CD4-positive, alpha-beta T cell (primary cell): ENCODE results near the gene PIP4K2A. TPM values are rescaled to one million over a fixed set of nuclear protein-coding genes. Genes with fewer than 3 reads are reported as not detected.
A peak's percentile ranks its signal among the peaks of the same experiment; 100 is the strongest.

Experiments
- ATAC-seq: fragments of 200-7000 bp; cut with Tn5 transposase; one replicate; pipeline ENCODE4 v1.10.0; 2022; ENCODE audit warnings: mild to moderate bottlenecking; ENCODE audit not compliant: poor library complexity
- CTCF ChIA-PET: fragments of 350-600 bp; sonication (Branson Sonifier 250); formaldehyde crosslinking; loops from one replicate; lab custom pipeline; 2021; ENCODE audit warnings: antibody characterized with exemption, inconsistent platforms; lab: Charles Lee
- POLR2A ChIA-PET: fragments of 350-600 bp; sonication (Branson Sonifier 250); formaldehyde crosslinking; loops from one replicate; lab custom pipeline; 2021; ENCODE audit warnings: antibody characterized with exemption, inconsistent platforms; lab: Charles Lee
- DNase-seq, 14 experiments: peaks; one replicate each; pipeline ENCODE4 v3.0.0-alpha.2; 2013 to 2020; ENCODE audit warnings: mixed read lengths in 2 of 14
- H3K27ac ChIP-seq, 2 donors: one replicate each; pipeline versions ENCODE4 v1.5.1 to v1.7.0; 2013; ENCODE audit warnings: low read length in 2 of 2, low read depth in 1 of 2, mild to moderate bottlenecking in 1 of 2
- H3K27me3 ChIP-seq, 2 experiments: 1 replicate in 1 of 2; 2 replicates in 1 of 2; pipeline versions ENCODE4 v1.6.1 to v1.7.0; 2013; ENCODE audit warnings: low read length in 2 of 2, control low read depth in 1 of 2, mild to moderate bottlenecking in 1 of 2, moderate library complexity in 1 of 2; ENCODE audit not compliant: insufficient read depth in 2 of 2, control insufficient read depth in 1 of 2
- H3K36me3 ChIP-seq: one replicate; pipeline ENCODE4 v1.6.1; 2013; ENCODE audit warnings: low read length, control low read depth; ENCODE audit not compliant: insufficient read depth
- H3K4me1 ChIP-seq: one replicate; pipeline ENCODE4 v1.6.1; 2013; ENCODE audit warnings: low read length, control low read depth; ENCODE audit not compliant: insufficient read depth
- H3K4me3 ChIP-seq: one replicate; pipeline ENCODE4 v1.5.1; 2013; ENCODE audit warnings: mild to moderate bottlenecking, low read length, moderate library complexity
- H3K9me3 ChIP-seq, 2 experiments: 1 replicate in 1 of 2; 2 replicates in 1 of 2; pipeline versions ENCODE4 v1.6.1 to v1.7.0; 2013; ENCODE audit warnings: low read length in 2 of 2, mild to moderate bottlenecking in 2 of 2, control low read depth in 1 of 2, moderate library complexity in 1 of 2; ENCODE audit not compliant: control insufficient read depth in 1 of 2, insufficient read depth in 1 of 2
- H3K27ac Mint-ChIP-seq: one replicate; pipeline ENCODE4 v1.8.0; 2020; ENCODE audit warnings: mixed read lengths
- H3K27me3 Mint-ChIP-seq: one replicate; pipeline ENCODE4 v1.8.0; 2021; ENCODE audit warnings: mixed read lengths
- H3K36me3 Mint-ChIP-seq: one replicate; pipeline ENCODE4 v1.8.0; 2021; ENCODE audit warnings: low read depth, mixed read lengths
- H3K4me1 Mint-ChIP-seq: one replicate; pipeline ENCODE4 v1.8.0; 2021; ENCODE audit warnings: low read depth, mixed read lengths
- H3K4me3 Mint-ChIP-seq: one replicate; pipeline ENCODE4 v1.8.0; 2020; ENCODE audit warnings: mild to moderate bottlenecking, mixed read lengths
- H3K9me3 Mint-ChIP-seq: one replicate; pipeline ENCODE4 v1.8.0; 2020; ENCODE audit warnings: mixed read lengths
- intact Hi-C, 2 experiments: fragments of 100-400 bp; cut with DNase I in 1 of 2; cut with micrococcal nuclease in 1 of 2; formaldehyde crosslinking; loops; one replicate each; pipeline versions ENCODE4 v1.15.1 to v1.9.0; 2023 to 2025; cut with DNase I, micrococcal nuclease
- total RNA-seq, 174 experiments: library from RNA in 2 of 174; stranded (reverse) in 2 of 174; gene quantifications; one replicate each; pipeline ENCODE4 v1.2.3 and lab custom pipeline; 2021 to 2026
- TF ChIP-seq, protein P1 (sequence below): fragments of 200-600 bp; IDR thresholded peaks from one replicate; pipeline ENCODE4 v1.8.0; 2022; ENCODE audit warnings: antibody characterized with exemption, mild to moderate bottlenecking

Gene PIP4K2A
- total RNA-seq, 2 experiments from 2014 or later = 75.4 to 87.2 TPM

DNA sequence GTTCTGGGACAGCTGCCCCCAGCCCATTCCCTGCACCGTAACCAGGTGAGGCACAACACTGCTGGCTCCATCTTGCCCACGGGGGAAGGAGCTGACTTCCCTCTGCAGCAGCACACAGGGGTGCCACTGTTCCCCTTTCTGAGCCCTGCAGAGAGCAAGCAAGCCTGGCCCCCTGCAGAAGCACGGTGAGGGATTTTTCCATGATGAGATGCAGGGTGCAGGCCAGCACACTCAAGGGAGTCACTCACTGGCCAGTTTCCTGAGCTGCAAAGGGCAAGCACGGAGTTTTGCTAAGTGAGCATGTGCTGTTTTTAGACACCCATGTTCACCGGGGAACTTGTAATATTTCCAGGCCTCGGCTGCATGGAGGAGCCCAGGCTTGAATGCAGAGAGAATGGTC lies 176.6 kb downstream of the PIP4K2A start:
- ChIA-PET POLR2A (interaction anchor here (0.6 kb wide), 1 partner anchor 99 kb away, joined by 4 read pairs; no protein-coding TSS in a partner anchor), CTCF (interaction anchor here (0.5 kb wide), 1 partner anchor 8 kb away, joined by 4 read pairs; no protein-coding TSS in a partner anchor)
- TF ChIP-seq, protein P1, sequence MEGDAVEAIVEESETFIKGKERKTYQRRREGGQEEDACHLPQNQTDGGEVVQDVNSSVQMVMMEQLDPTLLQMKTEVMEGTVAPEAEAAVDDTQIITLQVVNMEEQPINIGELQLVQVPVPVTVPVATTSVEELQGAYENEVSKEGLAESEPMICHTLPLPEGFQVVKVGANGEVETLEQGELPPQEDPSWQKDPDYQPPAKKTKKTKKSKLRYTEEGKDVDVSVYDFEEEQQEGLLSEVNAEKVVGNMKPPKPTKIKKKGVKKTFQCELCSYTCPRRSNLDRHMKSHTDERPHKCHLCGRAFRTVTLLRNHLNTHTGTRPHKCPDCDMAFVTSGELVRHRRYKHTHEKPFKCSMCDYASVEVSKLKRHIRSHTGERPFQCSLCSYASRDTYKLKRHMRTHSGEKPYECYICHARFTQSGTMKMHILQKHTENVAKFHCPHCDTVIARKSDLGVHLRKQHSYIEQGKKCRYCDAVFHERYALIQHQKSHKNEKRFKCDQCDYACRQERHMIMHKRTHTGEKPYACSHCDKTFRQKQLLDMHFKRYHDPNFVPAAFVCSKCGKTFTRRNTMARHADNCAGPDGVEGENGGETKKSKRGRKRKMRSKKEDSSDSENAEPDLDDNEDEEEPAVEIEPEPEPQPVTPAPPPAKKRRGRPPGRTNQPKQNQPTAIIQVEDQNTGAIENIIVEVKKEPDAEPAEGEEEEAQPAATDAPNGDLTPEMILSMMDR = no peak
- DNase-seq (no peak), ATAC-seq (no peak)
- H3K4me3 Mint-ChIP-seq = no peak overlapping the region
- Histone ChIP-seq H3K9me3 (peaks cover 0 to 6% of the 10 kb centered on the region in 2 experiments), H3K27me3 (no peaks in the 10 kb centered on the region), H3K27ac (no peak overlapping the region), H3K4me1 (no peaks in the 10 kb centered on the region), H3K4me3 (no peak overlapping the region), H3K36me3 (peaks cover 79% of the 10 kb centered on the region)
- intact Hi-C loops = no loop called here
- H3K36me3 Mint-ChIP-seq = peaks cover 95% of the 10 kb centered on the region
- no peaks in the 10 kb centered on the region for H3K4me1 Mint-ChIP-seq
- no peak overlapping the region for H3K27ac Mint-ChIP-seq
- H3K27me3 Mint-ChIP-seq = no peaks in the 10 kb centered on the region
- no peaks in the 10 kb centered on the region for H3K9me3 Mint-ChIP-seq

DNA sequence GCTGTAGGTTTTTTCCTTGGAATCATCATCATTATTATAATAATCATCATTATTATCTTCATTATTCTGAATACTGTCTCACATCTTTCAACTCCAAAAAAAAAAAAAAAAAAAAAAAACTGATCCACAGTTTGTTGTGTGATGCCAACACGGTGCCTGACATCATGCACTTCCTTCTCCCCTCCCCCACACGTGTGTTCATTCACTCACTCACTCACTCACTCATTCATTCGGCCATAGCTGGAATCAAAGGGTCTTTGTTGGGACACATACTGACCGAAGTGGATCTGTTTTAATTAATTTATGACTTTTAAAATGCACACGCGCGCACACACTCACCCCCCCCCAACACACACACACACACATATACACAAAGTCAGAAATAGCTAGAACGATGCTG lies 177.8 kb downstream of the PIP4K2A start:
- Mint-ChIP-seq H3K4me1 (no peaks in the 10 kb centered on the region), H3K36me3 (peaks cover 86% of the 10 kb centered on the region), H3K4me3 (no peak overlapping the region), H3K9me3 (no peaks in the 10 kb centered on the region), H3K27ac (no peak overlapping the region), H3K27me3 (no peaks in the 10 kb centered on the region)
- CTCF ChIA-PET = no interaction called here
- H3K4me3 ChIP-seq = no peak overlapping the region
- TF ChIP-seq, protein P1 = no peak
- H3K9me3 ChIP-seq = peaks cover 0 to 6% of the 10 kb centered on the region in 2 experiments
- H3K27ac ChIP-seq = no peak overlapping the region
- no peak for ATAC-seq
- POLR2A ChIA-PET = no interaction called here
- intact Hi-C loops = no loop called here
- DNase-seq = peak in 1 of 14 experiments; percentile 11
- H3K36me3 ChIP-seq = peaks cover 67% of the 10 kb centered on the region
- H3K27me3 ChIP-seq = no peaks in the 10 kb centered on the region
- no peaks in the 10 kb centered on the region for H3K4me1 ChIP-seq

DNA sequence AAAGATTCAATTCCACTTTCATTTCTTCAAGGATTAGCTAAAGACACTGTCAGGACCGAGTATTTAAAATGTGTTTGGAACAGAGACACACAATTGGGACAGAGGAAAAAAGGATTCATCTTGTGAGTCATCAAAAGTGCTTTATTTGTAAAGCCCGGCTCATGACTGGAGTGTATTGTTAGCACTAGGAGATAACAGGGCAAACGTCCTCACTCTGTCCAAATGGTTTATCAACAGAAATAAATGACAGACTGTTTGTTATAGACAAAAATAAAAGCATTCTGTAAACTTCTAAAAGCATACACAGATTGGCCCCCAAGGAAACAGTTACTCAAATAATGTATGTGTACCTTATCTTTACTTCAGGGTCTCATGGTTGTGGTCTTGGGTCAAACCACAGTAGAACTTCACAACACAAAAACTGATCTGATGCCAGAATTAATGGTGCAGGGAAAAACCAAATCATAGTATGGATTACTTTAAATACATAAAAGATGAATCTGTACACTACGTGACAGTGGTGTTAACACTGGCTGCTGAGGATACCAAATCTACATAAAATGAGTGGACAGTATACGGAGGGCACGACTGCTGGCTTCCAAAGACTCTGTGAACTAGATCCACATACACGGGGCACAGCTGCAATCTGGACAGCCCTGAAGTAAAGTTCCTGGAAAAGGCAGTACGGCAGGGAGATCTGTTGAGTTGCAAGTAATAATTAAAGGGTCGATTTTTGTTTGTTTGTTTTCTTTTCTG lies 179.4 kb downstream of the PIP4K2A start:
- peaks cover 5 to 14% of the 10 kb centered on the region in 2 experiments for H3K9me3 ChIP-seq
- H3K4me3 ChIP-seq = no peak overlapping the region
- H3K36me3 ChIP-seq = peaks cover 51% of the 10 kb centered on the region
- peaks cover 71% of the 10 kb centered on the region for H3K36me3 Mint-ChIP-seq
- no peaks in the 10 kb centered on the region for H3K4me1 ChIP-seq
- CTCF ChIA-PET = no interaction called here
- H3K4me3 Mint-ChIP-seq = no peak overlapping the region
- no peaks in the 10 kb centered on the region for H3K27me3 ChIP-seq
- ATAC-seq = no peak
- TF ChIP-seq, protein P1 = no peak
- intact Hi-C loops = no loop called here
- H3K4me1 Mint-ChIP-seq = no peaks in the 10 kb centered on the region
- no peak overlapping the region for H3K27ac ChIP-seq
- H3K9me3 Mint-ChIP-seq = no peaks in the 10 kb centered on the region
- no peak for DNase-seq
- H3K27me3 Mint-ChIP-seq = no peaks in the 10 kb centered on the region
- H3K27ac Mint-ChIP-seq = no peak overlapping the region
- POLR2A ChIA-PET = no interaction called here
